HG02759 (cell line): Measurements from ENCODE around the gene UXT.
A peak's percentile ranks its signal among the peaks of the same experiment; 100 is the strongest.
"Not testable (repeated sequence)": the region's sequence is repeated elsewhere in the genome, so short reads cannot be mapped to it uniquely, and the experiment has no call there.

ENCODE experiments used
- ATAC-seq: cut with Tn5 transposase; IDR thresholded peaks from one replicate; pipeline ENCODE4 v1.9.1; 2021; ENCODE audit warnings: mild to moderate bottlenecking, moderate library complexity; ENCODE audit not compliant: unreplicated experiment

Gene UXT

GRCh38 chrX:47658684-47659420 is at the start of gene UXT:
TSS of gene UXT (minus strand) at chrX:47659180. CDS start at chrX:47658927, 253 bp downstream.
- ATAC-seq = peak; percentile 82

GRCh38 chrX:47707031-47707780 is 48.2 kb upstream of the UXT start:
- ATAC-seq = no peak

- no peak for ATAC-seq
Measured at GRCh38 chrX:47706575-47706974, 47.6 kb upstream of the UXT start.

- ATAC-seq = no peak
Measured at GRCh38 chrX:47704736-47705135, 45.8 kb upstream of the UXT start.

GRCh38 chrX:47697181-47697580 is 38.2 kb upstream of the UXT start:
- no peak for ATAC-seq

GRCh38 chrX:47690175-47690574 is 31.2 kb upstream of the UXT start:
- ATAC-seq = no peak

GRCh38 chrX:47687263-47687662 is 28.3 kb upstream of the UXT start:
- ATAC-seq = no peak

GRCh38 chrX:47683829-47684205 is 24.8 kb upstream of the UXT start:
- no peak for ATAC-seq

GRCh38 chrX:47683184-47683828 is 24.3 kb upstream of the UXT start:
- ATAC-seq = no peak

GRCh38 chrX:47675959-47676859 is 17.2 kb upstream of the UXT start:
- ATAC-seq = not testable (repeated sequence)

GRCh38 chrX:47674776-47675175 is 15.8 kb upstream of the UXT start:
- no peak for ATAC-seq

GRCh38 chrX:47665797-47666196 is 6.8 kb upstream of the UXT start:
- not testable (repeated sequence) for ATAC-seq

- no peak for ATAC-seq
Measured at GRCh38 chrX:47664737-47665136, 5.8 kb upstream of the UXT start.

- ATAC-seq = no peak
Measured at GRCh38 chrX:47662144-47662657, 3.2 kb upstream of the UXT start.

- no peak for ATAC-seq
Measured at GRCh38 chrX:47661539-47661938, 2.6 kb upstream of the UXT start.

GRCh38 chrX:47659421-47659726 is 394 bp upstream of the UXT start:
- no peak for ATAC-seq

- no peak for ATAC-seq
Measured at GRCh38 chrX:47658301-47658683, 688 bp downstream of the UXT start.

- ATAC-seq = no peak
Measured at GRCh38 chrX:47651043-47651905, 7.7 kb downstream of the UXT start.

- ATAC-seq = peak; percentile 88
Measured at GRCh38 chrX:47650164-47651042, 8.6 kb downstream of the UXT start, which contains the start of gene ELK1. TSS of gene ELK1 (minus strand) at chrX:47650563. CDS start at chrX:47641441, 9,122 bp downstream.
